Body of pancreas (tissue), 4 donors: Measurements from ENCODE around the gene GTPBP2. TPM values are rescaled to one million over a fixed set of nuclear protein-coding genes. Genes with fewer than 3 reads are reported as not detected.

ENCODE experiments used
- ATAC-seq: fragments of 150-250 bp; one replicate; pipeline ENCODE4 v1.9.1; 2016
- DNase-seq, 4 donors: peaks; one replicate each; pipeline ENCODE4 v3.0.0-alpha.2; 2019
- H3K27ac ChIP-seq, 4 donors: fragments of 200-600 bp; sonication (generic); 1 replicate in 3 of 4; 2 replicates in 1 of 4; pipeline versions ENCODE4 v1.5.1 to v1.6.1; 2016 to 2019; ENCODE audit warnings: mild to moderate bottlenecking in 1 of 4, mixed read lengths in 1 of 4, moderate library complexity in 1 of 4
- H3K27me3 ChIP-seq, 2 donors: fragments of 200-600 bp; sonication (generic); one replicate each; pipeline ENCODE4 v1.6.0; 2016; ENCODE audit warnings: mild to moderate bottlenecking in 1 of 2
- H3K36me3 ChIP-seq, 2 donors: fragments of 200-600 bp; sonication (generic); replicated peaks in 1 of 2; 2 replicates each; pipeline ENCODE4 v1.5.1; 2016; ENCODE audit warnings: low read depth in 2 of 2; ENCODE audit not compliant: insufficient read depth in 1 of 2
- H3K4me1 ChIP-seq: fragments of 200-600 bp; sonication (generic); one replicate; pipeline ENCODE4 v1.6.0; 2016
- H3K4me3 ChIP-seq, 2 donors: fragments of 200-600 bp; sonication (generic); 1 replicate in 1 of 2; 2 replicates in 1 of 2; pipeline ENCODE4 v1.5.1; 2016 to 2019
- H3K9me3 ChIP-seq, 3 donors: fragments of 200-600 bp; sonication (generic); 1 replicate in 2 of 3; 2 replicates in 1 of 3; pipeline ENCODE4 v1.5.1; 2016
- CTCF ChIP-seq, 7 experiments: fragments of 450-650 bp in 4 of 7; fragments of 200-600 bp in 3 of 7; sonication (generic) in 3 of 7; IDR thresholded peaks; one replicate each; pipeline ENCODE4 v1.5.1; 2016 to 2019; ENCODE audit warnings: antibody characterized with exemption in 7 of 7
- POLR2A ChIP-seq, 3 donors: fragments of 450-650 bp; IDR thresholded peaks; one replicate each; pipeline ENCODE4 v1.6.1; 2016; ENCODE audit warnings: antibody characterized with exemption in 3 of 3, mild to moderate bottlenecking in 2 of 3
- WGBS, 2 donors: methylation state at CpG; one replicate each; pipeline ENCODE4 v1.1.5; 2017; 5-methylcytosine and 5-hydroxymethylcytosine counted together
- intact Hi-C: fragments of 100-400 bp; cut with DNase I; formaldehyde crosslinking; loops from one replicate; pipeline ENCODE4 v1.15.1; 2023
- total RNA-seq, 2 donors: library from RNA; depleted of rRNA; stranded (reverse); fragments of >200 nt; gene quantifications; one replicate each; pipeline ENCODE4 v1.1.0, GENCODE V29; 2016

The GTPBP2 gene
- total RNA-seq, 2 donors from 2014 or later = 32.9 to 55.0 TPM

GRCh38 chr6:43645613-43645964 is 16.5 kb upstream of the GTPBP2 start:
- no peaks in the 10 kb centered on the region for H3K9me3 ChIP-seq
- WGBS, 2 donors = 11 to 24% methylated on average over 9 of the region's 9 CpGs
- peaks cover 0 to 4% of the 10 kb centered on the region in 2 donors for H3K36me3 ChIP-seq
- H3K4me3 ChIP-seq = no peak overlapping the region
- ATAC-seq (no peak), DNase-seq (no peak)
- intact Hi-C loops = no loop called here
- no peak for TF ChIP-seq CTCF (IDR thresholded peaks at IDR 0.05)
- TF ChIP-seq POLR2A (IDR thresholded peaks at IDR 0.05) = no peak
- no peak overlapping the region for H3K27ac ChIP-seq
- peaks cover 5% of the 10 kb centered on the region for H3K4me1 ChIP-seq
- no peaks in the 10 kb centered on the region for H3K27me3 ChIP-seq

- Histone ChIP-seq H3K4me3 (peak within 1 kb of the TSS in 1 of 2 donors; percentile 13), H3K27ac (no peak within 1 kb of the TSS), H3K36me3 (peaks cover 0 to 9% of the 10 kb centered on the region in 2 donors), H3K27me3 (no peaks in the 10 kb centered on the region), H3K9me3 (no peaks in the 10 kb centered on the region), H3K4me1 (peaks cover 5% of the 10 kb centered on the region)
- WGBS, 2 donors = 4 to 6% methylated on average over 30 to 52 of the region's 52 CpGs
- ATAC-seq = peak; percentile 53
- intact Hi-C loops = no loop called here
- no peak for TF ChIP-seq CTCF (IDR thresholded peaks at IDR 0.05)
- TF ChIP-seq POLR2A (IDR thresholded peaks at IDR 0.05) = no peak
- peak; percentile 34 to 64 (median 59) for DNase-seq
Observed at GRCh38 chr6:43644940-43645612, 16.0 kb upstream of the GTPBP2 start, which contains the start of gene RSPH9. Gene RSPH9, plus strand, starts transcription at chr6:43645036. Its CDS starts 63 bp downstream, at chr6:43645099.

- 88 to 95% methylated on average over 18 to 21 of the region's 21 CpGs for WGBS, 2 donors
- DNase-seq = no peak
- ATAC-seq = no peak
- Histone ChIP-seq H3K4me3 (no peak overlapping the region), H3K27me3 (no peaks in the 10 kb centered on the region), H3K27ac (no peak overlapping the region), H3K36me3 (peaks cover 0 to 10% of the 10 kb centered on the region in 2 donors), H3K9me3 (no peaks in the 10 kb centered on the region), H3K4me1 (peaks cover 34% of the 10 kb centered on the region)
- TF ChIP-seq POLR2A (IDR thresholded peaks at IDR 0.05) (no peak), CTCF (IDR thresholded peaks at IDR 0.05) (no peak)
- intact Hi-C loops = no loop called here
Observed at GRCh38 chr6:43639984-43640800, 11.1 kb upstream of the GTPBP2 start.

GRCh38 chr6:43636308-43636659 is 7.2 kb upstream of the GTPBP2 start:
- ATAC-seq = no peak
- no peak for TF ChIP-seq POLR2A (IDR thresholded peaks at IDR 0.05)

More at GRCh38 chr6:43636308-43636659, 7.2 kb upstream of the GTPBP2 start:
- WGBS, 2 donors = 4 to 14% methylated on average over 7 of the region's 7 CpGs
- peaks cover 0 to 6% of the 10 kb centered on the region in 2 donors for H3K36me3 ChIP-seq
- H3K4me3 ChIP-seq = peak overlapping the region; percentile 90 to 94
- no peaks in the 10 kb centered on the region for H3K9me3 ChIP-seq
- H3K27ac ChIP-seq = peak overlapping the region in 3 of 4 donors; percentile 73 to 83 (median 77)
- H3K27me3 ChIP-seq = no peaks in the 10 kb centered on the region
- no peak for DNase-seq
- intact Hi-C loops = no loop called here
- H3K4me1 ChIP-seq = peaks cover 36% of the 10 kb centered on the region
